Endothelial cell of hepatic sinusoid (primary cell): ENCODE data around the gene ADRA1B.

Experiments
- in situ Hi-C: cut with HindIII; loops from 2 replicates; pipeline ENCODE4 v1.10.0; 2017; ENCODE audit warnings: low sequenced_read_pairs

ADRA1B gene

DNA sequence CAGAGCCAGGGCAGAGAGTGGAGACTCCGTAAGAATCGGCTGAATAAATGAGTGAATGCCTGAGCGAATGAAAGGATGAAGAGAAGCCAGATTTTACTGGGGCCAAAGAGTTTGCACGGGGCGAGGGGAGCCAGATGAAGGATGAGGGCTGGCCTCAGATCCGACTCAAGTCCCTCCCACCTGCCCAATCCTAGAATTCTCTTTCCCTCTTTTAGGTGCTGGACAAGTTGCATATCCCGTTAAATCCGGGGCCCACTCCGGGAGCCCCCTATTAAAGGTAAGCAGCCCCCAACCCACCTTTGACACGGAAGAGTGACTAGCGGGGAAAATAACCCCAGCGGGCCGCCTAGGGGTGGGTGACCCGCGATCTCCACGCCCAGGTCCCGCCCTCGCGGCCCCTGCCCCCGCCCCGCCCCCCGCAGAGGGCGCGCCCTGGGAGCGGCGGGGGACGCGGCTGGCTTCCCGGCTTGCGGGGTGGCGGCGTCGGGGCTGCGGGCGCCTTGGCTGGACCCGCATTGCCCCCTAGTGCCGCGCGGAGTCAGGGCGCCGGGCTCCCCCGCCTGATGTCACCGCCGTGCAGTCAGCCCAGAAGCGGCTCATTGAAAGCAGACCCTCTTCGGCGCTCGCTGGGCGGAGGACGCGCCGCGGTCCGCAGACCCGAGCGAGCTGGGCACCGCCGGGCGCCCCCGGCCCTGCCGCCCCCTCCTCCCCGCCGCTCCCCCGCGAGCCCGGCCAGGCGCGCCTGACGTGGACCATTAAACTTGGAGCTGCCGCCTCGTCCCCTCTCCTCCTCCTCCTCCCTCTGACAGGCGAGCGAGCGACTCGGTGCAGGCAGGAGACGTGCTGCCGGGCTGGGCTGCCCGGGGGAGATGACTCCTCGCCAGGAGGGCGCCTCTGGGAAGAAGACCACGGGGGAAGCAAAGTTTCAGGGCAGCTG is at the start of gene ADRA1B:
Gene ADRA1B (plus strand): TSS at position 579 of the 937 bp plus-strand sequence. CDS start 424 bp downstream, outside the sequence.
- in situ Hi-C loops, result loop anchor here (10.0 kb wide), 1 partner anchor 741 kb away; no protein-coding TSS in a partner anchor

- in situ Hi-C loops, result no loop called here
Observed at GRCh38 chr5:159873680-159874079, 42.6 kb upstream of the ADRA1B start.

- in situ Hi-C loops, result no loop called here
Observed at GRCh38 chr5:159874263-159874662, 42.0 kb upstream of the ADRA1B start.

DNA sequence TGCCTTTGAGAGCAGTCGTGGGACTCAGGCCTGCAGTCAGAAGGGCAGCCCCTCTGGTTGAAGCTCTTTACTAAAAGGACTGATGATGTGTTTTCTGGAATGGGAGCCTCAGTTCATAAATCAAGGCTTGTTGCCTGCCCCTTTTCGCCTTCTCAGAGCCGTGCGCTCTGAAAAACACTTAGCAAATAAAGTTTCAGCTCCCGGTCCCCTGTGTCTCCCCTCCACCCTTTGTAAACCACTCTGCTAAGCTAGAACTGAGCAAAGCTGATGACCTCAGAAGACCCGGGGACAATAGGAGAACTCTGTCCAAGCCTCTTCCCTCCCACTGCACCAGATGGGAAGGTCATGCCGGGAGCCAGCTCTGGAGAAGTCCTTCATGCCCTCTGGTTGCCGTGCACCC is 39.3 kb upstream of the ADRA1B start:
- in situ Hi-C loops, result no loop called here

DNA sequence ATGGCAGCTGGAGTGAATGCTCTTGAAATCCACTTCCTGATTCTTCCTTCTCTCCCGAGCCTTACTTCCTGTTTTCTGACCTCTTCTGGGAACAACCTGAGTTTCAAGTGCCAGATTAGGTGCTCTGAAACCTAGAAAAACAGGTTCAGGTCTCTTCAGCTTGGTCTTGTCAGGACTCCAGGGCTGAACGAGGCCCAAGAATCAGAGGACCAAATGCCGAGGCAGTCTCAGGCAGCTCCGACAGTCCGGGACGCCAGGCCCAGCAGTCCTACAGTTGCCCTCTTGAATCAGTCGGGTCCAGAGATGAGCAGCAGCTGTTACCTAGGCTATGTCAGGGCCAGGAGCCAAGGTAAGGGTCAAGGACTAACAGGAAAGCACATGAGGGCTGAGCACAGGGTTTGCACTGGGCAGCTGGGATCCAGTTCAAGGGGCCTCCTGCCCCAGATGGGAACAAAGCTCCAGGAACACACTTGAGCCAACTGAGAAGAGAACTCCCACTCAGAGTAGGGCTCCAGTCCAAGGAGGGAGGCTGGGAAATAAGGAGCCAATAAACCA is 38.3 kb upstream of the ADRA1B start:
- in situ Hi-C loops, result no loop called here

DNA sequence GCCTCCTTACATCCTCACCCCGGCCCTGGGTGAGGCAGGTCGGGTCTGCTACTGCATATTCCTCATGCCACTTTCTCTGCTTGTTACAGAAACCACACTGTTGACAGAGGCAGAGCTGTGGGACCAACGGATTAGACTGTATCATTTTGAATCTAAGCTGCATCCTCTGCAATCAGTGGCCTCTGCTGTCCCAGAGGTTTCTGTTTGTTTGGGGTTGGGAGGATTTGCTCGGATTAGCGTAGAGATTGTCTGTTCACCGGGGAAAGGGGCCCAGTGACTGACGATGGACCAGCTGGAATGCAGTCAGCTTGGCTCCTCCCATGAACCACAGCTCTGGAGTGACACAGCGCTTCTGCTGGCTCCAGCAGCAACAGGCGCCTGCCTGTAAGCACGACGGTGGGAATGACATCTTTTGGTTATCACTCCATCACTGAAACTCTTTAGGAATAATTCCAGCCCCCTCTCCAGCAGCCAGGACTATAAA is 37.3 kb upstream of the ADRA1B start:
- in situ Hi-C loops, result no loop called here

DNA sequence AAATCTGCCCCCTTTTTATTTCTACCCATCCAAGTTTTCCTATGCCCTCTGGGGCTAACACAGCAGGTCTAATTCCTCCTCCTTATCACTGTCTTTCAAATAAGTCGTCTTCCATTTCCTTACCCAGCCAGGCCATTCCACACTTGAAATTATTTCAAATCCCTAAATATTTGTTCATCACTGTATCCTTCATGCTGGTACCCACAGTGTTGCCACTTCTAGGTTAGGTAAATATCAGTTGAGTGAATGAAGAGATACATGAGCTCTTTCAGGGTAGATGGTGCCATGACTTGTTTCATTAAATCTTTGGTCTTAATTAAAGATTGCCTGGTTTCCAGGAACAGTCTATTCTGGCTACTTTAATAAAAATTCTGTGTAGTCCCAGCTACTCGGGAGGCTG is 35.6 kb upstream of the ADRA1B start:
- in situ Hi-C loops, result no loop called here

DNA sequence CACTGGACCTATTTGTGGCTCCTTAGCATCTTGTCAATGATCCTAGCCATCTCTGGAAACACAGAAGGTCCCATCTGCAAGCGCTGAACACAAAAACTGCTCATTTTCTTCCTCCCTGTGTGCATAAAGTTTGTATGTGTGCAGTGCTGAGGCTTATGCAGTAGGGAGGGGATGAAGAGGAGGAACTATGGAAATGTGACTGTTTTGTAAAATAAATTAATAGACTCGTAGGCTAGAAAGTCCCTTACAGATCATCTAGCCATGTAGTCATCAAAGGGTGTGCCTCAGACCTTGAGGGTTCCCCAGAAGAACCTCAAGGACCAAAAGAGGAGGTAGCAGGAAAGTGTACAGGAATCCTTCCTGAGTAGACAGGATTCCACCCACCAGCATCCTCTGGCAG is 34.3 kb upstream of the ADRA1B start:
- in situ Hi-C loops, result no loop called here

GRCh38 chr5:159883522-159883950 is 32.7 kb upstream of the ADRA1B start:
- in situ Hi-C loops, result no loop called here

- in situ Hi-C loops, result no loop called here
Observed at GRCh38 chr5:159884917-159885620, 31.2 kb upstream of the ADRA1B start.

DNA sequence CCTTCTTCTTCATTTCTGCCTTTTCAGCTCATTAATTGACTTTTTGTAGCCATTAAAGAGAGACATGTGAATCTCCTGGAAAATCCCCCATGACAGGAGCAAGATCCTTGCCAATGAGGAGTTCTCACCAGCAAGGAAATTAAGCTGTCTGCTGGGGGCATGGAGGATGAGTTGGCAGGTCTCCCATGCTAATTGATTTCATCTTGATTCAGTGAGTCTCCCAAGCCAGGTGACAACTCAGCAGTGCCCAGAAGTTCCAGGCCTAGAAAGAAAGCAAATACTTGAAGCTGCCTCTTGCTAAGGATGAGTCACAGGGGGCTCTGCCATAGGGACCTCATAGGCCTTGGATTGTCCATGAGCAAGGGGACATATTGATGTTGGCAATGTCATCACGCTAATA is 30.0 kb upstream of the ADRA1B start:
- in situ Hi-C loops, result no loop called here

- in situ Hi-C loops, result no loop called here
Observed at GRCh38 chr5:159887050-159887449, 29.2 kb upstream of the ADRA1B start.

DNA sequence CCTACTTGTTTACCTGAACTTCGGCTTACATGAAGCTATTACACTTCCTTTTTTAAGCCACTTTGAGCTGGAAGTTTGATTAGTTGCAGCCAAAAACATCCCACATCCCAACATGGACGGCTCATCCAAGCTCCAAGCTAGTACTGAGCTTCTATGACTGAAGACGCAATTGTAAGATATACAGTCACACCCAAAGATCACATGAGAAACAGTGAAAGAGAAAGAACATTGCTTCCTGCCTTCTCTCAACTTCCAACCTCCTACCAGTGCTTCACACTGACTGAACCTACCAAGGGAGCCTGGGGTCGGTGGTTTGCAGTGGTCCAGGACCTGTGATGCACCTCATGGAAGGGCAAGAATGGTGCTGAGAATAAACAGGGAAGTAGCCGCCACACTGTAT is 27.4 kb upstream of the ADRA1B start:
- in situ Hi-C loops, result no loop called here

DNA sequence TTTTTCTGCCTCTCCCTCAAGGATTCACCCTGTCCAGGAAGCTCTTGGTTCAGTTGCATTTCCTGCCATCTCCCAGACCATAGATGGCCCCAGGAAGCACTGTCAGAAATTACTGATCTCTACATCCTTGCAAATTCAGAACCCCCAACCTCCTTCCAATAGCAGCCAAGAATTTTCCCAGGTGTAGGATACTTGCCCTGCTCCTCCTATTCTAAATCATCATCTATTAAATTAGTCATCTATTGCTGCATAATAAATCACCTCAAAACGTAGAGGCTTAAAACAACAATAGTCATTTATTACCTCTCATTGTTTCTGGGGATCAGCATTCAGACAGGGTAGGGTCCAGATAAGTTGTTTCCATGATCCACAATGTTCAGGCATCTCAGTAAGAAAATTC is 26.1 kb upstream of the ADRA1B start:
- in situ Hi-C loops, result no loop called here

DNA sequence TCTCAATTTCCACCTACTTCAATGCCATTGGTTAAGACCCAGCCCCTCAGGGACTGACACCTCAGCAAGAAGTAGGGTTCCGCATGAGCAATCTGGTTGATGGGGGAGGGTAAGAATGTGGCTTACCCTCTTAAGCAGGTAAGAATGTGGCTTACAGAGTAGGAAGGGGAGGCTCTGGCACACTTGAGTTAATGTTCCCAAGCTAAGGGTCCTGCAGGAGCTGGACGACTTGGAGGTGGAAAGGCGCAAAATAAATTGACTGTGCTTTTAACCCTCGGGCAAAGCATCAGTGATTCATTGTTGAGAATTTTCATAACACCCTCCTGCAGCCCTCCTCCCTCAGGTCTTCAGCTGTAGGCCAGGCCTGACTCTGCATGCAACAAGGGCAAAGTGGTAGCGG is 24.9 kb upstream of the ADRA1B start:
- in situ Hi-C loops, result no loop called here

DNA sequence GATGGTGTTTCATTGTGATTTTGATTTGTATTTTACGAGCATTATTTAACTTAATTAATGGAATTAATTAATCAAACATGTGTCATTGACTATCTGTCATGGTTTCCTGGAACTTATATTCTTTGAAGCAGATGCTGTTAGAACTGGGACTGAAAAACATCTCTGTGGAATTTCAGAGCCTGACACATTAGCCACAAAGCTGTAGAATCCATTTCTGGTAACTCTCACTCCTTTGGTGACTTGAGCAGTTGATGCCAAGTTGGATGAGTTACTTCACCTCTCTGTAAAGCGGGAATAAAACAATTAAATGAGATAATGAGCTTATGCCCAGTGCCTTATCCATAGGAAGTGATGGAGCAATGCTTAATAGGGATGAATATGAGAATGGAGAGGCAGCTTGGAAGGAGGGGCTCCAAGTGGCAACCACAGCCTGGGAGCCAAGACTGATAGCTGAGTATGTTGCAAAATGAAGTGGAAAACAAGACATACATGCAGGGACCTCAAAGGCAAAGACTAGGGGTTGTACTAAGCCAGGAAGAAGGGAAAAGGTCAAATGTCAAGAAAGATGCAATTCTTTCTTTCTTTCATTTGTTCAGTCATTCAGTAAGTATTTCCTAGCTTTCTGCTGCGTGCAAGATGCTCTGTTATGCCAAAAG is 23.1 kb upstream of the ADRA1B start:
- in situ Hi-C loops, result no loop called here

DNA sequence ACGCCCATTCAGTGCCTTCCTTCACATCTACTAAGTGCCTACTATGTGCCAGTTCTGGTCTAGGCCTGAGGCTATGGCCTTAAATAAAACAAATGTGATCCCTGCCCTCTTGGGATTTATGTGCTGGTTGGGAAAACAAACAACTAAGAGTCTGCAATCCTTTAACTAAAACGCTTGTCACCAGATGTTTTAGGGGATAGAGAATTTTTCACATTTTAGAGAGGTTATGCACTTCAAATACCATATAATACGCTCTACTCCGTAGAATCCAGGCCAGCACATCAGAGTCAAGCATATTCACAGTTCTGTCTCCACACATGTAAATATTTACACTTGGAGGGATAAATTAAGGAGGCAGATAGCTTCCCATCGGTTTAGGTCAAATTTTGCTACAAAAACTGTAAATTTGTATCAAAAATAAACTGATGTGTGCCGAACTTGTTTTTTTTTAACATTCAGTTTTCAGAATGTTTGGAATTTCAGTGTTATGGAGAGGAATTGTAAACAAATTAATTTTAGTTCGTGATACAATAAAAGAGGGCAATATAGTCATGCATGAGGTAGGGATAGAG is 22.0 kb upstream of the ADRA1B start:
- in situ Hi-C loops, result no loop called here

- in situ Hi-C loops, result no loop called here
Observed at GRCh38 chr5:159897786-159898393, 18.4 kb upstream of the ADRA1B start.

- in situ Hi-C loops, result no loop called here
Observed at GRCh38 chr5:159899067-159900049, 16.9 kb upstream of the ADRA1B start.
